ENCODE measurements around the gene DXO. TPM values are rescaled to one million over a fixed set of nuclear protein-coding genes. Genes with fewer than 3 reads are reported as not detected.

The DXO gene
- polyA plus RNA-seq, 2 donors = 11.8 to 16.5 TPM

DNA sequence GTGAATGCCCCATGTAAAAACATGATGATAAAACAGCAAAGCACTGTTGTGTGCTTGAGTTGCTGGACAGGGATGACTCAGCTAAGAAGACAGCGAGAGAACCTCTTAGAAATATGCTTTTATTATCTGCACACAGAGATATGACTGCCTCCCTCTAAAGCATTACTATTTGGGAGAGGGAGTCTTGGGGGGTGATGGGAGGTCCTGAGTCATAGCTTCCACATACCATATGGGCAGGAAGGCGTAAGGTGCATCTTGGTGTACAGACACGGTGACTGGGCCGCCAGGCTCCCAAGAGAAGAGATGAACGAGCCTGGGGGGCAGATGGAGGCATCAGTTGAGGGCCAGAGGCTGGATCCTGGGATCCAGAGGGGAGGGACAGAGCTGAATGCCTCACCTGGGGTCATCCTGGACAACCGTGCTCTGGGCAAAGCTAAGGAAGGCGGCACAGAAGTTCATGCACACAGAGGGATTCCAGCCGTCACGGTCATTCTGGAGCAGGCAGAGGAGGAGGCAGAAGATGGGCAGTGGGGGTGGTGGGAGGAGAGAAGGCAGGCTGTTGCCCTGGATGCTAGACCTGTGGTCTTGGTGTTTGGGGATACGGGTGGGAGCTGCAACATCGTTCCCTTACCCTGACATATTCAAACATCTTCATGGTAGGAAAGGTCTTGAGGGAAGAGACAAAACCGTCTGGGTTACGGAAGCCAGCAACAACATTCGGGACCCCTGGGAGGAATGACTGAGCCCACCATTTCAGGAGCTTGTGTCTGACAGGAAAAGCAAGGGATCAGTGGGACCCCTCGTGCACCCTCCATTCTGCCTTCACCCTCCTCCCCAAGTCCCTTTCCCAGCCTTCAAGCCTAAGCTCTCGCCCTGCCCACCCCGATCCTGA, 2.0 kb downstream of the DXO start:
- 67 to 76% methylated on average over 17 of the region's 17 CpGs for WGBS, 2 donors
- Histone ChIP-seq H3K36me3 (ENCODE audit: control insufficient read depth in 2 of 2, insufficient read depth in 2 of 2, low read length in 1 of 2) (peaks cover 23 to 47% of the 10 kb centered on the region in 2 donors), H3K27ac (ENCODE audit: low read depth in 2 of 2, low read length in 1 of 2) (peak overlapping the region in 1 of 2 donors; percentile 29), H3K4me3 (ENCODE audit: low read depth in 1 of 2, low read length in 2 of 2) (no peak overlapping the region), H3K9me3 (ENCODE audit: control insufficient read depth in 2 of 2, insufficient read depth in 1 of 2, low read depth in 1 of 2, low read length in 1 of 2) (no peaks in the 10 kb centered on the region), H3K4me1 (ENCODE audit: control insufficient read depth in 2 of 2, insufficient read depth in 2 of 2, low read length in 1 of 2) (peaks cover 3 to 13% of the 10 kb centered on the region in 2 donors), H3K27me3 (ENCODE audit: control insufficient read depth in 1 of 2, insufficient read depth in 2 of 2, low read length in 2 of 2) (no peaks in the 10 kb centered on the region)

DNA sequence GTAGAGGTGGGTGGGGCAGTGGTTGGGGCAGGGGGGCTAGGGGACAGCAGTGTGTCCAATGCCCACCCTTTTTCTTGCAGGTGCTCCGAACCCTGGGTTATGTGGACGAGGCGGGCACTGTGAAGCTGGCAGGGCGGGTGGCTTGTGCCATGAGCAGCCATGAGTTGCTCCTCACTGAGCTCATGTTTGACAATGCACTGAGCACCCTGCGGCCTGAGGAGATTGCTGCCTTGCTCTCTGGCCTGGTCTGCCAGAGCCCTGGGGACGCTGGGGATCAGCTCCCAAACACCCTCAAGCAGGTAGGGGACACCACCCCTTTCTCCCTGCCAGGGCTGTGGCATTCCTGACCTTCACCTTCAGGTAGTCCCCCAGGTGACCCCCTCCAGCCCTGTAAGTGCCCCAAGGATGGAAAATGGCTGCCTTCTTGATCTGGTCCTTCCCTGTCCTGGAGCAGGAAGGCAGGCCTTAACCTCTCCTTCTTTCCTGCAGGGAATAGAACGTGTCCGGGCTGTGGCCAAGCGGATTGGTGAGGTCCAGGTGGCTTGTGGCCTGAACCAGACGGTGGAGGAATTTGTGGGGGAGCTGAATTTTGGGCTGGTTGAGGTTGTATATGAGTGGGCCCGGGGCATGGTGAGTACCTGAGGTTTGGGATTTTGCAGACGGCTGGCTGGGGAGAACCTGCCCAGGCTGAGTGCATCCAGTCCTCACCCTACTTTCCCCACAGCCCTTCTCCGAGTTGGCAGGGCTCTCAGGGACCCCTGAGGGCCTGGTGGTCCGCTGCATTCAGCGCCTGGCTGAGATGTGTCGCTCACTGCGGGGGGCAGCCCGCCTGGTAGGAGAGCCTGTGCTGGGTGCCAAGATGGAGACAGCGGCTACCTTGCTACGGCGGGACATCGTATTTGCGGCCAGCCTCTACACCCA, 2.9 kb downstream of the DXO start:
- Histone ChIP-seq H3K27me3 (ENCODE audit: control insufficient read depth in 1 of 2, insufficient read depth in 2 of 2, low read length in 2 of 2) (no peaks in the 10 kb centered on the region), H3K27ac (ENCODE audit: low read depth in 2 of 2, low read length in 1 of 2) (no peak overlapping the region), H3K4me1 (ENCODE audit: control insufficient read depth in 2 of 2, insufficient read depth in 2 of 2, low read length in 1 of 2) (peaks cover 3 to 13% of the 10 kb centered on the region in 2 donors), H3K4me3 (ENCODE audit: low read depth in 1 of 2, low read length in 2 of 2) (no peak overlapping the region), H3K9me3 (ENCODE audit: control insufficient read depth in 2 of 2, insufficient read depth in 1 of 2, low read depth in 1 of 2, low read length in 1 of 2) (no peaks in the 10 kb centered on the region), H3K36me3 (ENCODE audit: control insufficient read depth in 2 of 2, insufficient read depth in 2 of 2, low read length in 1 of 2) (peaks cover 30 to 49% of the 10 kb centered on the region in 2 donors)
- 84 to 87% methylated on average over 23 of the region's 23 CpGs for WGBS, 2 donors

DNA sequence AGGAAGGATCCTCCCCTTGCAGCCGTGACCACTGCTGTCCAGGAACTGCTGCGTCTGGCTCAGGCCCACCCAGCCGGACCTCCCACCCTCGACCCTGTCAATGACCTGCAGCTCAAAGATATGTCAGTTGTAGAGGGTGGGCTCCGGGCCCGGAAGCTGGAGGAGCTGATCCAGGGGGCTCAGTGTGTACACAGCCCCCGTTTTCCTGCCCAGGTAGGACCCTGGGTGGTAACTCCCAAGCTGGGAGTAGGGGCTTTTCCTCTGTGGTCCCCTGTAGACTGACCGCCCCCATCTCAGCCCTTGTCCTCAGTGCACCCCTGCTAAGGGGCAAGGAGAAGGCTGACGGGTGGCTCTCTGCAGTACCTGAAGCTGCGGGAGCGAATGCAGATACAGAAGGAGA, 3.6 kb downstream of the DXO start:
- Histone ChIP-seq H3K27ac (ENCODE audit: low read depth in 2 of 2, low read length in 1 of 2) (no peak overlapping the region), H3K9me3 (ENCODE audit: control insufficient read depth in 2 of 2, insufficient read depth in 1 of 2, low read depth in 1 of 2, low read length in 1 of 2) (no peaks in the 10 kb centered on the region), H3K4me3 (ENCODE audit: low read depth in 1 of 2, low read length in 2 of 2) (no peak overlapping the region), H3K36me3 (ENCODE audit: control insufficient read depth in 2 of 2, insufficient read depth in 2 of 2, low read length in 1 of 2) (peaks cover 35 to 54% of the 10 kb centered on the region in 2 donors), H3K27me3 (ENCODE audit: control insufficient read depth in 1 of 2, insufficient read depth in 2 of 2, low read length in 2 of 2) (no peaks in the 10 kb centered on the region), H3K4me1 (ENCODE audit: control insufficient read depth in 2 of 2, insufficient read depth in 2 of 2, low read length in 1 of 2) (peaks cover 3 to 13% of the 10 kb centered on the region in 2 donors)
- 83 to 85% methylated on average over 11 of the region's 11 CpGs for WGBS, 2 donors

DNA sequence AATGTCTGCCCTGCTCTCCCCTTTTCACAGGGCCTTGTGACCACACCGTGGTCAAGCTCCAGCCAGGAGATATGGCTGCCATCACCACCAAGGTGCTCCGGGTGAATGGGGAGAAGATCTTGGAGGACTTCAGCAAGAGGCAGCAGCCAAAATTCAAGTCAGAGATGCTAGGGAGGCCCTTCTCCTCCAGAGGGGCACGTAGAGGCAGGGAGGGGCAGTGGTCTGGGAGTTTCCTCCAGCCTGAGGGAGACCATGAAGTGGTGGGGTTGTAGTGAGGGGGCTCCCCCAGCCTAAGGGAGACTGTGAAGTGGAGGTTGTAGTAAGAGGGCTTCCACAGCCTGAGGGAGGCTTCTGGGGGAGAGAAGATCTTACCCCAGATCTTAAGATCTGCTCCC, 4.0 kb downstream of the DXO start:
- 78 to 82% methylated on average over 3 of the region's 3 CpGs for WGBS, 2 donors
- H3K36me3 ChIP-seq (ENCODE audit: control insufficient read depth in 2 of 2, insufficient read depth in 2 of 2, low read length in 1 of 2) = peaks cover 38 to 55% of the 10 kb centered on the region in 2 donors

DNA sequence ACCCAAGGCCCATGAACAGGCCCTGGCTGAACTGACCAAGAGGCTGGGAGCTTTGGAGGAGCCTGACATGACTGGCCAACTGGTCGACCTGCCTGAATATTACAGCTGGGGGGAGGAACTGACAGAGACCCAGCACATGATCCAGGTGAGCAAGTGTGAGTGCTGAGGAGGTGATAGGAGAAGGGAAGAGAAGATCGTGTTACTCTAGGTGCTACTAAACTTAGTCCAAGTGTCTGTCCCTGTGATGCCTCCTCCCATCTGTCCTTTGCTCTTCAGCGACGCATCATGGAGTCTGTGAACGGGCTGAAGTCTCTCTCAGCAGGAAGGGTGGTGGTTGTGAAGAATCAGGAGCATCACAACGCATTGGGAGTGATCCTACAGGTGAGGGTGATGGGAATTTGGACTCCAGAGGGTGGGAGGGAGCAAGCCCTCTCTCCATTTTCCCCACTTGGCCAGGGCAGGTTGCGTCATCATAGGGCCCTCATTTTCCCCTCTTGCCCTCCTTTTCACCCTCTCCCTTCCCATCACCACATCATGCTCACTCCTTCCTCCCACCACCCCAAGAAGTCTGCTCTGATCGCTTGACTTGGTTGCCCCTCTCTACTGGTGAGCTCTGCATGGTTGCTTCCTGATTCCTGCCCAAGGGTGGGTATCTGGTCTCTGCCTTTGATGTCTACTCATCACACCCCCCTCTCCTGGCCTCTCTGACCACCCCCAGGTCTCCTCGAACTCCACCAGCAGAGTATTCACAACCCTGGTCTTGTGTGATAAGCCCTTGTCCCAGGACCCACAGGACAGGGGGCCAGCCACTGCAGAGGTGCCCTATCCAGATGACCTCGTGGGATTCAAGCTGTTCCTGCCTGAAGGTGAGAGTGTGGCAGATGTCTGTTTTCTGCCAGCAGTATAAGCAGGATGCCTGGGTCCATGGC, 4.7 kb downstream of the DXO start:
- Histone ChIP-seq H3K4me3 (ENCODE audit: low read depth in 1 of 2, low read length in 2 of 2) (no peak overlapping the region), H3K36me3 (ENCODE audit: control insufficient read depth in 2 of 2, insufficient read depth in 2 of 2, low read length in 1 of 2) (peaks cover 44 to 61% of the 10 kb centered on the region in 2 donors), H3K4me1 (ENCODE audit: control insufficient read depth in 2 of 2, insufficient read depth in 2 of 2, low read length in 1 of 2) (peaks cover 3 to 10% of the 10 kb centered on the region in 2 donors), H3K27me3 (ENCODE audit: control insufficient read depth in 1 of 2, insufficient read depth in 2 of 2, low read length in 2 of 2) (no peaks in the 10 kb centered on the region), H3K27ac (ENCODE audit: low read depth in 2 of 2, low read length in 1 of 2) (no peak overlapping the region), H3K9me3 (ENCODE audit: control insufficient read depth in 2 of 2, insufficient read depth in 1 of 2, low read depth in 1 of 2, low read length in 1 of 2) (no peaks in the 10 kb centered on the region)
- 82 to 88% methylated on average over 10 of the region's 10 CpGs for WGBS, 2 donors

More for the DNA sequence above, 4.0 kb downstream of the DXO start:
- Histone ChIP-seq H3K4me3 (ENCODE audit: low read depth in 1 of 2, low read length in 2 of 2) (no peak overlapping the region), H3K4me1 (ENCODE audit: control insufficient read depth in 2 of 2, insufficient read depth in 2 of 2, low read length in 1 of 2) (peaks cover 3 to 12% of the 10 kb centered on the region in 2 donors), H3K27me3 (ENCODE audit: control insufficient read depth in 1 of 2, insufficient read depth in 2 of 2, low read length in 2 of 2) (no peaks in the 10 kb centered on the region), H3K9me3 (ENCODE audit: control insufficient read depth in 2 of 2, insufficient read depth in 1 of 2, low read depth in 1 of 2, low read length in 1 of 2) (no peaks in the 10 kb centered on the region), H3K27ac (ENCODE audit: low read depth in 2 of 2, low read length in 1 of 2) (no peak overlapping the region)

DNA sequence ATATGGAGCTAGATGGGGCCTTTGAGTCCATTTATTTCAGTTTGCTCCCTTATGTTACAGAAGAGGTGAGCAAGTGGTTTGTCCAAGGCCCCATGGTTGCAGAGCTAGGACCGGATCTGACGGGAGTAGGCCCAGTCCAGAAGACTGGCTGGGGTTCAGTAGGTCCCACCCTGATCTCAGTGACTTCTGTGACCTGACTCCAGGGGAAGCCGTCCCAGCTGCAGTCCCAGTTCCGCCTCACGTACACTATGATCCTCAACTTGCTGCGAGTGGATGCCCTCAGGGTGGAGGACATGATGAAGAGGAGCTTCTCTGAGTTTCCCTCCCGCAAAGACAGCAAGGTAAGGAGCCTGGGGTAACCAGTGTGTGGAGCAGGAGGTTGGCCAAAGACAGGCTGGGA, 5.4 kb downstream of the DXO start:
- 84 to 88% methylated on average over 7 of the region's 7 CpGs for WGBS, 2 donors
- Histone ChIP-seq H3K36me3 (ENCODE audit: control insufficient read depth in 2 of 2, insufficient read depth in 2 of 2, low read length in 1 of 2) (peaks cover 46 to 67% of the 10 kb centered on the region in 2 donors), H3K4me3 (ENCODE audit: low read depth in 1 of 2, low read length in 2 of 2) (no peak overlapping the region), H3K27ac (ENCODE audit: low read depth in 2 of 2, low read length in 1 of 2) (no peak overlapping the region), H3K4me1 (ENCODE audit: control insufficient read depth in 2 of 2, insufficient read depth in 2 of 2, low read length in 1 of 2) (peaks cover 3 to 8% of the 10 kb centered on the region in 2 donors), H3K27me3 (ENCODE audit: control insufficient read depth in 1 of 2, insufficient read depth in 2 of 2, low read length in 2 of 2) (no peaks in the 10 kb centered on the region), H3K9me3 (ENCODE audit: control insufficient read depth in 2 of 2, insufficient read depth in 1 of 2, low read depth in 1 of 2, low read length in 1 of 2) (no peaks in the 10 kb centered on the region)

DNA sequence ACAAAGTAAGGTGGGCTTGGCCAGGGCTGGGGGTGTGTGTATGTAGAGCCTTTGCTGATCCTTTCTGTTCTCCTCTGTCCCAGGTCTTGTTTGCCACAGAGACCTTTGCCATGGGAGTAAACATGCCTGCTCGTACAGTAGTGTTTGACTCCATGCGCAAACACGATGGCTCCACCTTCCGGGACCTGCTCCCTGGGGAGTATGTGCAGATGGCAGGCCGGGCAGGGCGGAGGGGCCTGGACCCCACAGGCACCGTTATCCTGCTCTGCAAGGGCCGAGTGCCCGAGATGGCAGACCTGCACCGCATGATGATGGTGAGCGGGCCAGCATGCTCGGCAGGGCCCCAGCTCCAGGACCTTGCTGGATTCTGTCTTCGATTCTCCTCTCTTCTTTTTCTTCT, 6.2 kb downstream of the DXO start:
- Histone ChIP-seq H3K36me3 (ENCODE audit: control insufficient read depth in 2 of 2, insufficient read depth in 2 of 2, low read length in 1 of 2) (peaks cover 46 to 75% of the 10 kb centered on the region in 2 donors), H3K27ac (ENCODE audit: low read depth in 2 of 2, low read length in 1 of 2) (no peak overlapping the region)
- 89 to 90% methylated on average over 13 of the region's 13 CpGs for WGBS, 2 donors

DNA sequence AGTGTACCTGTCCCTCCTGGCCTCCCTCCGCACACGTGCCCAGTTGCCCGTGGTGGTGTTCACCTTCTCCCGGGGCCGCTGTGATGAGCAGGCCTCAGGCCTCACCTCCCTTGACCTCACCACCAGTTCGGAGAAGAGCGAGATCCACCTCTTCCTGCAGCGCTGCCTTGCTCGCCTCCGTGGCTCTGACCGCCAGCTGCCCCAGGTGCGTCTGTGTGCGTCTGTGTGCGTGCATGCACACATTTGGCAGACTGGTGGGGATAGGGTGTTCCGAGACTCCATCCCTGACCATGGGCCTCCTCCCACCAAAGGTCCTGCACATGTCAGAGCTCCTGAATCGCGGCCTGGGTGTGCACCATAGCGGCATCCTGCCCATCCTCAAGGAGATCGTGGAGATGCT, 8.0 kb downstream of the DXO start:
- 96 to 97% methylated on average over 19 of the region's 19 CpGs for WGBS, 2 donors
- Histone ChIP-seq H3K27ac (ENCODE audit: low read depth in 2 of 2, low read length in 1 of 2) (no peak overlapping the region), H3K27me3 (ENCODE audit: control insufficient read depth in 1 of 2, insufficient read depth in 2 of 2, low read length in 2 of 2) (no peaks in the 10 kb centered on the region), H3K36me3 (ENCODE audit: control insufficient read depth in 2 of 2, insufficient read depth in 2 of 2, low read length in 1 of 2) (peaks cover 40 to 60% of the 10 kb centered on the region in 2 donors), H3K4me3 (ENCODE audit: low read depth in 1 of 2, low read length in 2 of 2) (no peak overlapping the region), H3K9me3 (ENCODE audit: control insufficient read depth in 2 of 2, insufficient read depth in 1 of 2, low read depth in 1 of 2, low read length in 1 of 2) (no peaks in the 10 kb centered on the region), H3K4me1 (ENCODE audit: control insufficient read depth in 2 of 2, insufficient read depth in 2 of 2, low read length in 1 of 2) (peaks cover 3 to 7% of the 10 kb centered on the region in 2 donors)

More for the DNA sequence above, 6.2 kb downstream of the DXO start:
- no peaks in the 10 kb centered on the region for H3K27me3 ChIP-seq (ENCODE audit: control insufficient read depth in 1 of 2, insufficient read depth in 2 of 2, low read length in 2 of 2)
- H3K4me3 ChIP-seq (ENCODE audit: low read depth in 1 of 2, low read length in 2 of 2) = no peak overlapping the region
- no peaks in the 10 kb centered on the region for H3K9me3 ChIP-seq (ENCODE audit: control insufficient read depth in 2 of 2, insufficient read depth in 1 of 2, low read depth in 1 of 2, low read length in 1 of 2)
- H3K4me1 ChIP-seq (ENCODE audit: control insufficient read depth in 2 of 2, insufficient read depth in 2 of 2, low read length in 1 of 2) = peaks cover under 1 to 2% of the 10 kb centered on the region in 2 donors
